Measurements from ENCODE around the gene NECTIN1.

NECTIN1 gene

GRCh38 chr11:119734788-119735187 lies 5.8 kb upstream of the NECTIN1 start:
- TF ChIP-seq, protein P1, sequence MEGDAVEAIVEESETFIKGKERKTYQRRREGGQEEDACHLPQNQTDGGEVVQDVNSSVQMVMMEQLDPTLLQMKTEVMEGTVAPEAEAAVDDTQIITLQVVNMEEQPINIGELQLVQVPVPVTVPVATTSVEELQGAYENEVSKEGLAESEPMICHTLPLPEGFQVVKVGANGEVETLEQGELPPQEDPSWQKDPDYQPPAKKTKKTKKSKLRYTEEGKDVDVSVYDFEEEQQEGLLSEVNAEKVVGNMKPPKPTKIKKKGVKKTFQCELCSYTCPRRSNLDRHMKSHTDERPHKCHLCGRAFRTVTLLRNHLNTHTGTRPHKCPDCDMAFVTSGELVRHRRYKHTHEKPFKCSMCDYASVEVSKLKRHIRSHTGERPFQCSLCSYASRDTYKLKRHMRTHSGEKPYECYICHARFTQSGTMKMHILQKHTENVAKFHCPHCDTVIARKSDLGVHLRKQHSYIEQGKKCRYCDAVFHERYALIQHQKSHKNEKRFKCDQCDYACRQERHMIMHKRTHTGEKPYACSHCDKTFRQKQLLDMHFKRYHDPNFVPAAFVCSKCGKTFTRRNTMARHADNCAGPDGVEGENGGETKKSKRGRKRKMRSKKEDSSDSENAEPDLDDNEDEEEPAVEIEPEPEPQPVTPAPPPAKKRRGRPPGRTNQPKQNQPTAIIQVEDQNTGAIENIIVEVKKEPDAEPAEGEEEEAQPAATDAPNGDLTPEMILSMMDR (IDR thresholded peaks at IDR 0.05; ENCODE audit: insufficient read depth, low read depth, low read length, missing control alignments): no peak
- no peak overlapping the region for H3K4me3 ChIP-seq (ENCODE audit: low read depth, low read length)
- DNase-seq (ENCODE audit: low read depth): no peak

GRCh38 chr11:119730789-119731386 lies 1.9 kb upstream of the NECTIN1 start:
- no peak overlapping the region for H3K4me3 ChIP-seq (ENCODE audit: low read depth, low read length)
- TF ChIP-seq, protein P1 (IDR thresholded peaks at IDR 0.05; ENCODE audit: insufficient read depth, low read depth, low read length, missing control alignments): no peak
- DNase-seq (ENCODE audit: low read depth): no peak

GRCh38 chr11:119729951-119730613 lies 1.1 kb upstream of the NECTIN1 start:
- no peak for DNase-seq (ENCODE audit: low read depth)
- TF ChIP-seq, protein P1 (IDR thresholded peaks at IDR 0.05; ENCODE audit: insufficient read depth, low read depth, low read length, missing control alignments): no peak
- peak overlapping the region; percentile 76 for H3K4me3 ChIP-seq (ENCODE audit: low read depth, low read length)

DNA sequence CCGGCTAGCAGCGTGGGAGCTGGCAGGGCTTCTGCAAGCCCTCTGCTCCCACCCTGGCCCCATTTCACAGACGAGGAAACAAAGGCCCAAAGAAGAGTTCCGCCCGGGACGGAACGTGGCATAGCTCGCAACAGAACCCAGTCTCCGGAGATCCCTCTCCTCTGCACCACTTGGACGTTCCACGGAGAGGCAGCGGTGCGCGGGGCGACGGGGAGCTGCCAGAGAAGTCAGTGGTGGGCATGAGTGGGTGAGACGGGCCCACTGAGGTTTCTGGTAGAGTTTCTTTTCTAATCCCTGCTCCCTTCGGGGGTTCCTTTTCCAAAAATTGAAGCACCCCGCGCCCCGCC lies 554 bp upstream of the NECTIN1 start:
- TF ChIP-seq, protein P1 (IDR thresholded peaks at IDR 0.05; ENCODE audit: insufficient read depth, low read depth, low read length, missing control alignments): no peak
- DNase-seq (ENCODE audit: low read depth): no peak
- H3K4me3 ChIP-seq (ENCODE audit: low read depth, low read length): peak overlapping the region; percentile 76

DNA sequence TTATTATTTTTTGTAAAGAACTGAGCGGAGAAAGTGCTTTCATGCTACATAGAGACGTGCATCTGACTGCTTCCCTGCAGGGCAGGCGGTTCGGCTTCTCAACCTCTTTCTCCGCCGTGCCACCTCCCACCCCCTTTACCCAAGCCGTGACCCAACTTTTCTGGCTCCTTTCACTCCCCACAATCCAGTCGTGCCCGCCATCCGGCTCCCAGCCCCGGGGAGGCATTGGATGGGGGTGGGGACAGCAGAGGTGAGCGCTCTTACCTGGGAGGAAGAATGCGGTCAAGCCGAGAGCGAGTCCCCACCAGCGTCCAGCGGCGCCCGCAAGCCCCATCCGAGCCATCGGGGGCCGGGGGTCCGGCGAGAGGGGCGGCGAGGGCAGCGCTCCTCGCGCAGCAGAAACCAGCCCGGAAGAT lies 781 bp downstream of the NECTIN1 start:
- peak overlapping the region; percentile 76 for H3K4me3 ChIP-seq (ENCODE audit: low read depth, low read length)
- TF ChIP-seq, protein P1 (IDR thresholded peaks at IDR 0.05; ENCODE audit: insufficient read depth, low read depth, low read length, missing control alignments): no peak
- no peak for DNase-seq (ENCODE audit: low read depth)

GRCh38 chr11:119727523-119728151 lies 1.4 kb downstream of the NECTIN1 start:
- H3K4me3 ChIP-seq (ENCODE audit: low read depth, low read length): peak overlapping the region; percentile 76
- TF ChIP-seq, protein P1 (IDR thresholded peaks at IDR 0.05; ENCODE audit: insufficient read depth, low read depth, low read length, missing control alignments): peak; percentile 28
- DNase-seq (ENCODE audit: low read depth): peak; percentile 10

Measured in GM12865 (cell line).